Measurements from ENCODE around the gene DMRTB1. TPM values are rescaled to one million over a fixed set of nuclear protein-coding genes. Genes with fewer than 3 reads are reported as not detected.

DMRTB1 gene
- total and polyA plus RNA-seq, 2 of the 4 experiments (the other 2 are of a cell fraction) = not detected

DNA sequence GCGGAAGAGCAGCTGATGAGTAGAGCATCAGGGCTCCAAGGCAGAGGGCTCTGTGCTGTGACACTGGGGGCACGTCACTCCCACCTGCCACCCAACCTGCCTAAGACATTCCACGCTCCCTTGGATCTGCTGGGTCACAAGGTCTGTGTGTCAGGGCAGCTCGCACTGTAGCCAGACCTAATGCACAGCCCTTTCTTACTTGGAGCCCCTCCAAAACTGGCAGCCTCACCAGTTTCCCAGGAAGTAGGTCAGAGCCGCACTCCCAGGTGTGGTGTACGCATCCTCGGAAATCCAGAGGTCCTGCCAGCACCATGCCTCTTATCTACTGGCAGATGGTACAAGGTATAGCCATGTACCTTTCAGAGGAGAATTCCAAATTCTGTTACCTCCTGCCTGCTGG is 22.3 kb downstream of the DMRTB1 start:
- no peak overlapping the region for H2BK15ac ChIP-seq (ENCODE audit: low read depth, low read length)
- peaks cover 4% of the 10 kb centered on the region; the same call in 1 of the 2 replicates for H3K4me1 ChIP-seq (ENCODE audit: control insufficient read depth, insufficient read depth, low read length)
- CTCF ChIA-PET = no interaction called here
- no peak overlapping the region for H4K5ac ChIP-seq (ENCODE audit: low read depth, low read length)
- H3K27ac ChIP-seq (ENCODE audit: insufficient read depth, low read length) = no peak overlapping the region
- no peak overlapping the region for H2BK20ac ChIP-seq (ENCODE audit: low read depth, low read length)
- TF ChIP-seq, protein P1, sequence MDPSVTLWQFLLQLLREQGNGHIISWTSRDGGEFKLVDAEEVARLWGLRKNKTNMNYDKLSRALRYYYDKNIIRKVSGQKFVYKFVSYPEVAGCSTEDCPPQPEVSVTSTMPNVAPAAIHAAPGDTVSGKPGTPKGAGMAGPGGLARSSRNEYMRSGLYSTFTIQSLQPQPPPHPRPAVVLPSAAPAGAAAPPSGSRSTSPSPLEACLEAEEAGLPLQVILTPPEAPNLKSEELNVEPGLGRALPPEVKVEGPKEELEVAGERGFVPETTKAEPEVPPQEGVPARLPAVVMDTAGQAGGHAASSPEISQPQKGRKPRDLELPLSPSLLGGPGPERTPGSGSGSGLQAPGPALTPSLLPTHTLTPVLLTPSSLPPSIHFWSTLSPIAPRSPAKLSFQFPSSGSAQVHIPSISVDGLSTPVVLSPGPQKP (IDR thresholded peaks at IDR 0.05; ENCODE audit: borderline replicate concordance, low read depth, low read length) = no peak
- no peak for TF ChIP-seq RCOR1 (IDR thresholded peaks at IDR 0.05; ENCODE audit: insufficient replicate concordance, low read length)
- no peak for TF ChIP-seq NFE2L2 (IDR thresholded peaks at IDR 0.05; ENCODE audit: low read depth, low read length)
- H2AFZ ChIP-seq (replicated peaks; ENCODE audit: low read length, poor library complexity) = peak overlapping the region; percentile 3
- in situ Hi-C loops (cut with MboI; ENCODE audit: low sequenced_read_pairs) (no loop called here), intact Hi-C loops (cut with micrococcal nuclease) (no loop called here), dilution Hi-C loops (cut with HindIII; ENCODE audit: low sequenced_read_pairs, unreplicated experiment) (no loop called here)
- H3K4me2 ChIP-seq (ENCODE audit: low read depth, low read length) = no peak overlapping the region
- no peak overlapping the region for H4K8ac ChIP-seq (ENCODE audit: low read depth in 2 of 2, low read length in 2 of 2)
- no peaks in the 10 kb centered on the region for H4K20me1 ChIP-seq (ENCODE audit: insufficient read depth, low read length)
- no peak overlapping the region for H2BK120ac ChIP-seq (ENCODE audit: low read depth, low read length)
- H3K9ac ChIP-seq (ENCODE audit: low read depth, low read length) = no peak overlapping the region
- BruUV-seq (replicated peaks) = no TSS peak
- H2BK5ac ChIP-seq (ENCODE audit: low read depth, low read length, poor library complexity, severe bottlenecking) = no peak overlapping the region
- no peak overlapping the region for H3K4me3 ChIP-seq (ENCODE audit: insufficient read depth, low read depth, low read length)
- ATAC-seq (ENCODE audit: low read depth) (no peak), DNase-seq (no peak)
- no peak overlapping the region for H4K91ac ChIP-seq (ENCODE audit: insufficient read depth, low read depth, low read length)
- H3K23ac ChIP-seq (ENCODE audit: low read depth, low read length) = no peak overlapping the region
- no peak overlapping the region for H3K56ac ChIP-seq (ENCODE audit: extremely low read depth, insufficient read depth, low read length)
- no peaks in the 10 kb centered on the region for H3K79me1 ChIP-seq (ENCODE audit: low read depth in 1 of 2, low read length in 2 of 2)
- H3K27me3 ChIP-seq (ENCODE audit: control insufficient read depth, insufficient read depth, low read length) = peaks cover 53% of the 10 kb centered on the region
- H3K9me3 ChIP-seq (ENCODE audit: control insufficient read depth, insufficient read depth, low read length) = no peaks in the 10 kb centered on the region; the same call in 1 of the 2 replicates
- H3K36me3 ChIP-seq (ENCODE audit: control insufficient read depth, insufficient read depth, low read length) = no peaks in the 10 kb centered on the region
- no peaks in the 10 kb centered on the region; the same call in 1 of the 2 replicates for H3K9me1 ChIP-seq (ENCODE audit: insufficient read depth, low read length)
- H3K4ac ChIP-seq (ENCODE audit: low read depth, low read length) = no peak overlapping the region
- H2AK5ac ChIP-seq (ENCODE audit: low read depth, low read length) = no peak overlapping the region
- H3K14ac ChIP-seq (replicated peaks; ENCODE audit: low read depth, low read length) = no peak overlapping the region
- H2AK9ac ChIP-seq (replicated peaks; ENCODE audit: low read depth, low read length, poor library complexity) = no peak overlapping the region
- no peak overlapping the region for H3K18ac ChIP-seq (ENCODE audit: low read depth, low read length)
- WGBS, 2 experiments (ENCODE audit: extremely low coverage in 2 of 2, insufficient read length in 1 of 2) = 63% methylated on average over 2 of the region's 7 CpGs; no CpG with 5 or more reads in 1 of the 2 experiments
- POLR2A ChIA-PET (ENCODE audit: unreplicated experiment) = no interaction called here
